Measurements from ENCODE around the gene PRSS56. TPM values are rescaled to one million over a fixed set of nuclear protein-coding genes. Genes with fewer than 3 reads are reported as not detected.

PRSS56 gene
- total RNA-seq, 4 donors from 2014 or later, result not detected

- intact Hi-C loops (cut with DNase I; ENCODE audit: low total_unique reads), result no loop called here
- WGBS, 2 donors, result 21 to 39% methylated on average over 4 of the region's 4 CpGs
These were observed 18.5 kb downstream of the PRSS56 start for GRCh38 chr2:232538671-232539070.

GRCh38 chr2:232539298-232540231 is 19.4 kb downstream of the PRSS56 start, which contains the start of gene CHRNG:
Gene CHRNG, plus strand, starts transcription at chr2:232539692. Its CDS starts 56 bp downstream, at chr2:232539748.
- peak in 1 of 2 donors; percentile 83 for DNase-seq (ENCODE audit: low spot score in 2 of 2)
- intact Hi-C loops (cut with DNase I; ENCODE audit: low total_unique reads), result no loop called here
- 56 to 61% methylated on average over 18 to 19 of the region's 23 CpGs for WGBS, 2 donors
- no peak within 1 kb of the TSS for H3K4me3 ChIP-seq (ENCODE audit: low read depth, poor library complexity, severe bottlenecking)
- no peak for TF ChIP-seq CTCF (IDR thresholded peaks at IDR 0.05)
- TF ChIP-seq POLR2A (IDR thresholded peaks at IDR 0.05), result no peak

More at GRCh38 chr2:232538671-232539070, 18.5 kb downstream of the PRSS56 start:
- H3K4me3 ChIP-seq (ENCODE audit: low read depth, poor library complexity, severe bottlenecking), result no peak overlapping the region
- DNase-seq (ENCODE audit: low spot score in 2 of 2), result peak in 1 of 2 donors; percentile 58
- TF ChIP-seq POLR2A (IDR thresholded peaks at IDR 0.05) (no peak), CTCF (IDR thresholded peaks at IDR 0.05) (no peak)

GRCh38 chr2:232540441-232541041 is 20.4 kb downstream of the PRSS56 start:
- WGBS, 2 donors, result 74 to 81% methylated on average over 17 of the region's 17 CpGs
- peak in 1 of 2 donors; percentile 68 for DNase-seq (ENCODE audit: low spot score in 2 of 2)
- H3K4me3 ChIP-seq (ENCODE audit: low read depth, poor library complexity, severe bottlenecking), result no peak overlapping the region
- intact Hi-C loops (cut with DNase I; ENCODE audit: low total_unique reads), result no loop called here
- TF ChIP-seq POLR2A (IDR thresholded peaks at IDR 0.05), result no peak
- no peak for TF ChIP-seq CTCF (IDR thresholded peaks at IDR 0.05)

GRCh38 chr2:232541195-232541960 is 21.2 kb downstream of the PRSS56 start:
- intact Hi-C loops (cut with DNase I; ENCODE audit: low total_unique reads), result no loop called here
- DNase-seq (ENCODE audit: low spot score in 2 of 2), result peak in 1 of 2 donors; percentile 75
- TF ChIP-seq CTCF (IDR thresholded peaks at IDR 0.05) (no peak), POLR2A (IDR thresholded peaks at IDR 0.05) (no peak)
- WGBS, 2 donors, result 61 to 66% methylated on average over 19 of the region's 19 CpGs
- H3K4me3 ChIP-seq (ENCODE audit: low read depth, poor library complexity, severe bottlenecking), result no peak overlapping the region

- H3K4me3 ChIP-seq (ENCODE audit: low read depth, poor library complexity, severe bottlenecking), result no peak overlapping the region
- WGBS, 2 donors, result 62 to 67% methylated on average over 8 to 9 of the region's 9 CpGs
- no peak for TF ChIP-seq POLR2A (IDR thresholded peaks at IDR 0.05)
- no peak for TF ChIP-seq CTCF (IDR thresholded peaks at IDR 0.05)
- intact Hi-C loops (cut with DNase I; ENCODE audit: low total_unique reads), result no loop called here
- DNase-seq (ENCODE audit: low spot score in 2 of 2), result peak in 1 of 2 donors; percentile 50
These were observed 21.9 kb downstream of the PRSS56 start for GRCh38 chr2:232541961-232542714.
